Mesothelial cell of epicardium (in vitro differentiated cells): ENCODE measurements around the gene DPH2. TPM values are rescaled to one million over a fixed set of nuclear protein-coding genes. Genes with fewer than 3 reads are reported as not detected.

Experiments
- DNase-seq, 2 experiments: peaks; one replicate each; pipeline ENCODE4 v3.0.0; 2021; ENCODE audit warnings: low spot score in 2 of 2; ENCODE audit not compliant: unreplicated experiment in 2 of 2
- H3K27ac Mint-ChIP-seq: 2 replicates; pipeline ENCODE4 v1.8.0; 2021; ENCODE audit warnings: mixed read lengths
- H3K27me3 Mint-ChIP-seq: 2 replicates; pipeline ENCODE4 v1.8.0; 2021; ENCODE audit warnings: low read depth, mixed read lengths
- H3K36me3 Mint-ChIP-seq: 2 replicates; pipeline ENCODE4 v1.8.0; 2021; ENCODE audit warnings: mixed read lengths
- H3K4me1 Mint-ChIP-seq: 2 replicates; pipeline ENCODE4 v1.8.0; 2021; ENCODE audit warnings: mixed read lengths
- H3K4me3 Mint-ChIP-seq: 2 replicates; pipeline ENCODE4 v1.8.0; 2021; ENCODE audit warnings: mild to moderate bottlenecking, moderate library complexity, mixed read lengths
- H3K9me3 Mint-ChIP-seq: 2 replicates; pipeline ENCODE4 v1.8.0; 2021; ENCODE audit warnings: mixed read lengths
- CTCF ChIP-seq: fragments of 200-600 bp; sonication (generic); IDR thresholded peaks from one replicate; pipeline ENCODE4 v1.5.0; 2021; ENCODE audit warnings: antibody characterized with exemption; ENCODE audit not compliant: unreplicated experiment
- total RNA-seq: library from RNA; stranded (reverse); gene quantifications from 3 replicates; pipeline ENCODE4 v1.2.1, GENCODE V29; 2021

Gene DPH2
- total RNA-seq, 1 donor from 2014 or later, result 24.1 TPM

DNA sequence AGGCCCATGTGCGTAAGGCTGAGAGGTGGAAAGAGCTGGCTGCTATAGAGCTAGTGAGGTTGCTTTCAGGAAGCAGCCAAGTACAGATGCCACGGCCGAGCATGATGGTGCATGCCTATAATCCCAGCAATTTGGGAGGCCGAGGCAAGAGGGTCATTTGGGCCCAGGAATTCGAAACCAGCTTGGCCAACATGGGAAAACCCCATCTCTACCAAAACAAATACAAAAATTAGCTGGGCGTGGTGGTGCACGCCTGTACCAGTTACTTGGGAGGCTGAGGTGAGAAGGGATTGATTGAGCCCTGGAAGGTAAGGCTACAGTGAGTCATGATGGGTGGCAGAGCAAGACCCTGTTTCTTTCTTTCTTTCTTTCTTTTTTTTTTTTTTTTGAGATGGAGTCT lies 24.3 kb downstream of the DPH2 start:
- Mint-ChIP-seq H3K9me3 (no peaks in the 10 kb centered on the region), H3K27ac (no peak overlapping the region), H3K27me3 (no peaks in the 10 kb centered on the region), H3K4me1 (peaks cover 12% of the 10 kb centered on the region), H3K4me3 (no peak overlapping the region), H3K36me3 (no peaks in the 10 kb centered on the region)
- no peak for DNase-seq
- no peak for TF ChIP-seq CTCF

- no peaks in the 10 kb centered on the region for H3K36me3 Mint-ChIP-seq
- H3K27ac Mint-ChIP-seq, result no peak overlapping the region
- no peaks in the 10 kb centered on the region for H3K27me3 Mint-ChIP-seq
- no peaks in the 10 kb centered on the region for H3K9me3 Mint-ChIP-seq
- peaks cover 12% of the 10 kb centered on the region for H3K4me1 Mint-ChIP-seq
- TF ChIP-seq CTCF, result no peak
- no peak for DNase-seq
- no peak overlapping the region for H3K4me3 Mint-ChIP-seq
Observed at GRCh38 chr1:43994794-43995790, 25.3 kb downstream of the DPH2 start.

DNA sequence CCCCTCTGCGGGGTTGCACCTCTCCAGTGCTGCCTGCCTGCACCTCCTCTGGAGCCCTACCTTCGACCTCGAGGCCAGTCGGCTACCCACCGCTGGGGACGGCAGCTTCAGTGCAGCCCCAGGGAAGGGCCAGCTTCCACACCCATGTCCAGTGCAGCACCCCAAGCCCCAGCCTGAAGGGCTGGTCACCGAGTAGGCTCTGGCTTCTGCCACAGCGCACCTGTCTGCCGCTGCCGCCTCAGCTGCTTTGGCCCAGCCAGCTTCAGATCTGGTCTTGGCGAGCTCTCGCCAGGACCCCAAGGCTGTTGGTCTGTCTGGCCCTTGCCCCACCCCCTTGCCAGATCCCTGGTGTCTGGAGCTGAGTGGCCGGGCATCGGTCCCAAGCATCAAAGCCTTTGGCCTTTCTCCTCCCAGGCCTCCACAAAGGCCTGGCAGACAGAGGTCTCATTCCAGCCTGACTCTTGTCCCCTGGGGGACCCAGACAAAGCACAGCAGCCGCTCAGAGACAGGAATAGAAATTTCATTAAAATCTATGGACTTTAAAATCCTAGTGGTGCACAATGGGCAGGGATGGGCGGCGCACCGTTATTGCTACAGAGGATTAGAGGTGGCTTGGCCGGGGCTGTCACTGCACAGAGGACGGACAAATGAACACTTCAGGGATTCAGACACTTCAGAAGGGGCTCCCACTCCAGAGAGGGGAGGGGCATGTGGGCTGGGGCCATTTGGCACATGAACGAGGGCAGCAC lies 26.3 kb downstream of the DPH2 start:
- Mint-ChIP-seq H3K27ac (no peak overlapping the region), H3K4me1 (peaks cover 9% of the 10 kb centered on the region), H3K27me3 (no peaks in the 10 kb centered on the region), H3K36me3 (peaks cover 2% of the 10 kb centered on the region), H3K4me3 (no peak overlapping the region), H3K9me3 (no peaks in the 10 kb centered on the region)
- DNase-seq, result no peak
- TF ChIP-seq CTCF, result no peak

DNA sequence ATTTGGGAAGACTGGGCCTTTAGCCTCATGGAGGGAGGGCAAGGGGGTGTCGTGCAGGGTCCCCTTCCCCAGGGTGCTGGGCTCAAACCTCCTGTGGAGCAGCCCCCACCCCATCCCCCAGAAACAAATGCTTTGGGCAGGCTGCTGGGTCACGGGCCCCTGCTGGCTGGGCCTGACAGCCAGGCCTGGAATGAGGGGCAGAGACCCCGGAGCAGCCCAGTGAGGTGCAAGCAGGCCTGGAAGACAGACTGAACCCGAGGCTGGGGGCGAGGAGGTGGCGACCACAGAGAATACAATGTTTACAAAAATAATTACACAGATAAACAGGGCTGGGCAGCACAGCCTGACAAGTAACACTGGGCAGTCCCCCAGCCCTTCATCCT lies 26.9 kb downstream of the DPH2 start:
- no peak overlapping the region for H3K27ac Mint-ChIP-seq
- DNase-seq, result no peak
- peaks cover 9% of the 10 kb centered on the region for H3K4me1 Mint-ChIP-seq
- H3K27me3 Mint-ChIP-seq, result no peaks in the 10 kb centered on the region
- TF ChIP-seq CTCF, result no peak
- no peak overlapping the region for H3K4me3 Mint-ChIP-seq
- H3K9me3 Mint-ChIP-seq, result no peaks in the 10 kb centered on the region
- H3K36me3 Mint-ChIP-seq, result peaks cover 6% of the 10 kb centered on the region

GRCh38 chr1:43997295-43997999 lies 27.6 kb downstream of the DPH2 start:
- Mint-ChIP-seq H3K27me3 (no peaks in the 10 kb centered on the region), H3K4me1 (peaks cover 5% of the 10 kb centered on the region), H3K36me3 (peaks cover 6% of the 10 kb centered on the region), H3K9me3 (no peaks in the 10 kb centered on the region), H3K27ac (no peak overlapping the region), H3K4me3 (no peak overlapping the region)
- no peak for TF ChIP-seq CTCF
- DNase-seq, result no peak
